GM21825 (cell line): ENCODE data around the gene FNDC3B.

Source experiments
- ATAC-seq: cut with Tn5 transposase; IDR thresholded peaks from one replicate; pipeline ENCODE4 v1.9.1; 2021; ENCODE audit warnings: mild to moderate bottlenecking, moderate library complexity; ENCODE audit not compliant: unreplicated experiment

Gene FNDC3B

DNA sequence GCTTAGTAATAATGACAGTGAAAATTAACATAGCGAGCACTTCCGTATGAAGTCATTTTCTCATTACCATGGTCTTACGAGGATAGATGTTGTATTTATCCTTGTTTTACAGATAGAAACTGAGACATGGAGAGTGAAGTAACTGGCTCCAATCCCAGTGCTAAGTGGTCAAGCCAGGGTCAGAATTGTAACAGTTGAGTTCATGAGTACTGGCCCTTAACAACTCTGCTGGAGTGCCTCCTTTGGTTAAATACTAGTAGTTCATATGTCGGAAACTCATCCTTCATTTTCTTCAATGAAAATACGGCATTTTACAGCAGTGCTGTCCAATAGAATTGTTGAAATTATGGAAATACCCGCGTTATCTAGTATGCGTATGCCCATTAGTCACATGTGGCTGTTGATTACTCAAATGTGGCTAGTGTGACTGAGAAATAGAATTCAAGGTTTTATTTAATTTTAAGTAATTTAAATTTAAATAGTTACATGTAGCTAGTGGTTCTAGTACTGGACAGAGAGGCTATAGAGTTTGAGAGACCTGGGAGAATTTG lies 32.5 kb downstream of the FNDC3B start:
- no peak for ATAC-seq

- ATAC-seq = no peak
Observed at GRCh38 chr3:172072543-172072942, 33.2 kb downstream of the FNDC3B start.

DNA sequence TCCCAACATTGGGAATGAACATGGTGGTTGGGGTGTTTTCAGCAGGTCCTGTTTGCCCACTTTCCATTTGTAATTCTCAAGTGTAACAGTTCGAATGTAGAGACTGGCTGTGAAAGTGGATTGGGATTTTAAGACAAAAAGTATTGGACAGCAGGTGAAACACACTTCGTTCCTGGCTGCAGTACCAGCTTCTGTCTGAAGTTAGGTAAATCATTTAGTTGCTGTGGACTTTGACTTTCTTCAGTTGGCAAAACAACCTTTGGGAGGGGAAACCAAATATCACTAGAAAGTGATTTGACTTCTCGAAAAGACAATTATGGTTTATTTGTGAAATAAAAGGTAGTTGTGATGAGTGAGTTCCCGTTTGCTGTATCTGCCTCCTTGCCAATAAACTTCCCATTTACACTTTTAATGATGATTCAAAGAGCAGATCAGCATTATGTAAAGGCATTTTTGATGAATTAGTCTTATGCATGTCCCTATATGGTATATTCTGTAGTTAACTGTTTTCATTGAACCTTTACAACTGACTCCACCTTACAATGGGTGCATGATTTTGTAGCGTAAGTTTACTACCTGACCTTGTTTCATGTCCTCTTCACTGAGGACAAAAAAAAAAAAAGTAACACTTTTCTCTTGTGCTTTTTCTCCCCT lies 34.0 kb downstream of the FNDC3B start:
- no peak for ATAC-seq

- ATAC-seq = no peak
Observed at GRCh38 chr3:172074032-172074431, 34.7 kb downstream of the FNDC3B start.

- ATAC-seq = no peak
Observed at GRCh38 chr3:172074586-172074985, 35.2 kb downstream of the FNDC3B start.

DNA sequence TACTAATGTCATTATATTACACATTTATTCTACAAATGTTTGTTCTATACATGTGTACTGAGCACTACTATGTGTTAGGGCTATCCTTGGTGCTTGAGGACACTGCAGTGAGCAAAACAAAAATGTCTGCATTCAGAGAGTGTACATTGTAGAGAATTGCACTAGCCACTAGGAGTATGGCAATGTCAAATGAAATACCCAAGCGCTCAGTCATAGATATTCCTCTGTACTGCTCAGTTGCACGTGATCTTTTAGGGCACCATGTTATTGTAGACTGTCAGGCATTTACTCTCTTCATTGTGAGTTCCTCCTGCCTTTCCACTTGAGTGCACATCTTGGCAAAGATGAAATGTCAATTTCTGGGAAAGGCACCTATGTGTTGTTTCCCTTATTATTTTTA lies 36.8 kb downstream of the FNDC3B start:
- no peak for ATAC-seq

GRCh38 chr3:172077197-172077757 lies 37.9 kb downstream of the FNDC3B start:
- no peak for ATAC-seq

DNA sequence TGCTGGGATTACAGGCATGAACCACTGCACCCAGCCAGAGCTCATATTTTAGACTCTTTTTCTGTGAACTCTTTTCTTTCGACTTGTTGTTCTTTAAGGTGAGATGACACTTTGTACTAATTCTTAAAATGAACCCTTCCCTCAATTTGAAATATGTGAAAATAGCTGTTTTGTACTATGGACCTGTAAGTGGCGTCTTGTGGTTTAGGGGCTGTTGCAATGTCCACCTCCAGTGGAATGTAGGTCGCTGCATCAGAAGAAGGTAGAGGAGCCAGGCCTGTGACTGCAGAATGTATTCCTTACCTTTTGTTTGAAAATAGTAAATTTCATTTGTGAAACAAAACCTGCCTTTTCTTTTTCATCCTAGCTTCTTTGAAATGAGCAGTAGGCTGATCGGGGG lies 38.9 kb downstream of the FNDC3B start:
- no peak for ATAC-seq

GRCh38 chr3:172078721-172079120 lies 39.3 kb downstream of the FNDC3B start:
- ATAC-seq = no peak

DNA sequence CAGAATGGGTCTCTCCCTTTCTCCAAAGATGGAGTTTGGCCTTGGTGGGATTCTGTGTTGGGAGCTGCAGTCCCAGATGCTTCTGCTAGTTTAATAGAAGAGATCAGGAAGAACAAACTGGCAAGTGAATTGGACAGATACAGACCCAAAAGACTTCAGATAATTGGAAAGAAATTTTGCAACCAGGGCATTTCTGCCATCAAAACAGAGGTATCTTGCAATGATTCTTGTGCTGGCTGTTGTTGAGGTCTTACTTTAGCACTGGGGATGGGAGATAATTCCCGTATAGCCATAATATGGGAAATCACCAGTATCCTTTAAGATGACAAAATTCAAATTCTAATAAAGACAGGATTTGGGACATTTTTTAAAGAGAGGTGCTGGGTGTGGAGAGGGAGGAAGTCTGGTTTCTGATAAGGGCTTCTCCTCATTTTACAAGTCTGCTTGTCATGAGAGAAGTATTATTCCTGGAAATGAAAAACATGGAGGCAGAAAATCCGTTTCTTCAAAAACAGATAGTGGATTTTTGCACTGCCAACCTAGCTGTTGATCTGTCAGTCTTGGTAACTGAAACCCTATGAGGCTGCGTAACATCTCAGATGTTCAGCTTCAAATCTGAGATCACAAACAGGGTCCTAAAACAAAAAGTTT lies 40.1 kb downstream of the FNDC3B start:
- ATAC-seq = no peak

- no peak for ATAC-seq
Observed at GRCh38 chr3:172080503-172080902, 41.1 kb downstream of the FNDC3B start.

DNA sequence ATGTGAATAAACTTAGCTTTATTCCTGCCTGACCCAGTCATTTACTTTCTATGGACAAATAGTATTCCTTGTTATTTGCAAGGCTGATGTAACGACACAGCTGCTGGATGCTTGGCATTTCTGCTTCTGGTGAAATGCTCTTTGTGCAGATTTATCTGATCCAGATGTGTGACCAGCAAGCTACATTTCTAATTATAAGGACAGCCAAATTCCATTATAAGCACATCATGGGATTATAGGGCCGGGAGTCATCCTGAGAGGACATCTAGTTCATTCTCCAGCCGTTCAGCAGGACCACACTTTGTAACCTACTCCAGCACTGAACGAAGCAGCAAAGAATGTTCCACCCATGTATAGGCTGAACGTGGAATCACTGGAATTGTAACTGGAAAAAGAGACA lies 42.9 kb downstream of the FNDC3B start:
- no peak for ATAC-seq

GRCh38 chr3:172082820-172083513 lies 43.6 kb downstream of the FNDC3B start:
- no peak for ATAC-seq

DNA sequence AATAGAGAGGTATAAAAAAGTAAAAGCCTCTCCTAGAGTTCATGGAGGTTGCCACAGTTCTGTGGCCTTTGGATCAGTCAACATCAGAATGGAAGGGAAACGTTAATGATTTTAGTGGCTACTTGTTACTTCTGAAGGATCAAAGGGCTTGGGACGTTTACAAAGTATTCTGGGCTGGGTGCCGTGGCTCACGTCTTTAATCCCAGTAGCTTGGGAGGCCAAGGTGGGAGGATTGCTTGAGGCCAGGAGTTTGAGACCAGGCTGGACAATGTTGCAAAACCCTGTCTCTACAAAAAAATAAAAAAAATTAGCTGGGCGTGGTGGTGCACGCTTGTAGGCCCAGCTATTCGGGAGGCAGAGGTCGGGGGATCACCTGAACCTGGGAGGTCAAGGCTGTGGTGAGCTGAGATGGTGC lies 44.6 kb downstream of the FNDC3B start:
- ATAC-seq = no peak

DNA sequence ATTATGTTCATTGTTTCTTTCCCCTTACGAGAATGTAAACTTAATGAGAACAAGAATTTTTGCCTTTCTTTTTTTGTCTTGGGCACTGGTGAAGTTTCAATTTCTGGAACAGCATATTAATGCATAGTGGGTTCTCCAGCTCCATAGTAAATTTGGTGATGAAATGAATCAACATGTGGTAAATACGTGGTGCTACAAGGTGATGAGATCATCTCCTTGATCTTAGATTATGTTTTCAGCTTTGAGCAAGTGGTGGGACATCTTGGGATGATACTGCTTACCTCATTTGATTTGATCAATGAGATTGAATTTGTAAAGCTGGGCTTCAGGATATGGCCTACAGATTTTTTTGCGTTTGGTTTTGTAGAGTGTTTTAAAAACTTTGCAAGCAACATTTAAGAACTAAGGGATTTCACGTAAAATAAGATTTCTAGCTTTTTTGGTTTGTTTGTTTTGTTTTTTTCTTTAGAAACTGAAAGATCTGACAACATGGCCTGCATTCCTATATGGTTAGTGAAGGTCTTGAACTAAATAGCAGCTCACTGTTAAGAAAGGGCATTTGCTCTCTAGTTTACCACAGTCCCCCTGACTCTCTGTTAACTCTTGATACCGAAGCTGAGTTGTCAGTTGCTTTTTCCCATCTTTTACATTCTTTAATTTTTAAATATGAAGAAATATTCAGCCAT lies 45.6 kb downstream of the FNDC3B start:
- ATAC-seq = no peak

DNA sequence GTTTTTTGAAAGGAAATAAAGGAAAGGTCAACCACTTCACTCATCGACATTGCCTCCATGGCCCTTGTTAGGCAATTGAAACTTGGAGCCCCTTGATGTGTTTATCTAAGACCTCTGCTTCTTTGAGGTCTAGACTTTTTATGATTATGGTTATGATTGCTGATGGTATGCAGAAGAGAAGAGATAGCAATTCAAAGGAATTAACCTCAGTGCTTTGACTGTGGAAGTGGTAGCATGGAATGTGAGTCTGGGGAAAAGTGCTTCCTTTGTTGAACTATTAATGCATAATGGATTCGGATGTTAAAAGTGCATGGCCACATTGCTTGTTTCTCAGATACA lies 46.1 kb downstream of the FNDC3B start:
- no peak for ATAC-seq

- ATAC-seq = no peak
Observed at GRCh38 chr3:172086071-172086470, 46.7 kb downstream of the FNDC3B start.

GRCh38 chr3:172087198-172087597 lies 47.8 kb downstream of the FNDC3B start:
- ATAC-seq = no peak

- ATAC-seq = peak; percentile 87
Observed at GRCh38 chr3:172087602-172088580, 48.5 kb downstream of the FNDC3B start.

DNA sequence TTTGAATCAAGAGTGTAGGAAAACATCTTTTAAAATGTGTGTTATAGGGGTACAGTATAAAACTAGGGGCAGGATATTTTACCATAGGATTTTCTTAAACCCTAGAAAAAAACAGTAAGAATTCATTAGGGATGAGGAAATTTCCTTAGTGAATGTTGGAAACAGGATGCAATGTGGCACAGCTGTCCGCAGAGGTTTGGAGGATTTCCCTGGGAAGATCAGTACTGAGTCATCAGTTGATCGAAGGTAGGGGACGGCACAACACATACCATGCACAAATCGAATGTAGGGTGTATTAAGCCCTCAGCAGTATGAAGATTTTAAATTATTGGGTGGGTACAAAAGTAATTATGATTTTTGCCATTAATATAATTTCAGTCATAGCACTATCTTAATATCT lies 49.9 kb downstream of the FNDC3B start:
- no peak for ATAC-seq
